ENCODE results near the gene TRIM8. TPM values are rescaled to one million over a fixed set of nuclear protein-coding genes. Genes with fewer than 3 reads are reported as not detected.

The TRIM8 gene
- total and polyA plus RNA-seq, 2 experiments from 2014 or later = 37.5 to 108 TPM

- Histone ChIP-seq H3K27me3 (replicated peaks; ENCODE audit: insufficient read depth) (no peaks in the 10 kb centered on the region), H3K4me1 (ENCODE audit: insufficient read depth) (peaks cover 8% of the 10 kb centered on the region), H2AFZ (no peak overlapping the region), H3K9me2 (ENCODE audit: insufficient read depth) (no peaks in the 10 kb centered on the region), H3K9me3 (ENCODE audit: low read depth) (no peaks in the 10 kb centered on the region), H3K4me3 (no peak overlapping the region), H3K36me3 (ENCODE audit: low read depth) (peaks cover 5% of the 10 kb centered on the region; the same call in 1 of the 2 replicates), H3K9ac (no peak overlapping the region), H3K4me2 (ENCODE audit: unreplicated experiment) (no peak overlapping the region), H3F3A (ENCODE audit: insufficient read depth) (no peaks in the 10 kb centered on the region), H4K20me1 (ENCODE audit: insufficient read depth) (no peaks in the 10 kb centered on the region), H3K79me2 (ENCODE audit: insufficient read depth) (peaks cover 16% of the 10 kb centered on the region), H3K27ac (no peak overlapping the region)
- 85 to 86% methylated on average over 3 of the region's 3 CpGs for WGBS, 2 experiments (ENCODE audit: low coverage in 1 of 2, low lambda C conversion rate in 2 of 2, missing lambda C conversion rate in 2 of 2)
- TF ChIP-seq EZH2 (IDR thresholded peaks at IDR 0.05; ENCODE audit: insufficient read depth, poor library complexity, severe bottlenecking) = no peak
- no peak for TF ChIP-seq EZH2phosphoT487 (IDR thresholded peaks at IDR 0.05; ENCODE audit: insufficient read depth, low read depth)
- in situ Hi-C loops (cut with MboI) = no loop called here
- DNase-seq = no peak
These were observed 57.0 kb downstream of the TRIM8 start for GRCh38 chr10:102701272-102701671.

GRCh38 chr10:102701796-102702195, 57.5 kb downstream of the TRIM8 start:
- TF ChIP-seq EZH2phosphoT487 (IDR thresholded peaks at IDR 0.05; ENCODE audit: insufficient read depth, low read depth) (no peak), EZH2 (IDR thresholded peaks at IDR 0.05; ENCODE audit: insufficient read depth, poor library complexity, severe bottlenecking) (no peak)
- no peaks in the 10 kb centered on the region for H3F3A ChIP-seq (ENCODE audit: insufficient read depth)
- H3K27me3 ChIP-seq (replicated peaks; ENCODE audit: insufficient read depth) = no peaks in the 10 kb centered on the region
- in situ Hi-C loops (cut with MboI) = no loop called here
- H3K79me2 ChIP-seq (ENCODE audit: insufficient read depth) = peaks cover 22% of the 10 kb centered on the region
- H3K9me2 ChIP-seq (ENCODE audit: insufficient read depth) = no peaks in the 10 kb centered on the region
- H3K4me3 ChIP-seq = no peak overlapping the region
- H3K4me2 ChIP-seq (ENCODE audit: unreplicated experiment) = no peak overlapping the region
- no peaks in the 10 kb centered on the region for H4K20me1 ChIP-seq (ENCODE audit: insufficient read depth)
- H3K4me1 ChIP-seq (ENCODE audit: insufficient read depth) = peaks cover 8% of the 10 kb centered on the region
- H3K36me3 ChIP-seq (ENCODE audit: low read depth) = peaks cover under 1% of the 10 kb centered on the region; the same call in 1 of the 2 replicates
- H3K9me3 ChIP-seq (ENCODE audit: low read depth) = no peaks in the 10 kb centered on the region
- H2AFZ ChIP-seq = no peak overlapping the region
- no peak overlapping the region for H3K9ac ChIP-seq
- DNase-seq = no peak
- no peak overlapping the region for H3K27ac ChIP-seq
- 98% methylated on average over 3 of the region's 3 CpGs for WGBS, 2 experiments (ENCODE audit: low coverage in 1 of 2, low lambda C conversion rate in 2 of 2, missing lambda C conversion rate in 2 of 2)

GRCh38 chr10:102702742-102703141, 58.5 kb downstream of the TRIM8 start:
- TF ChIP-seq EZH2 (IDR thresholded peaks at IDR 0.05; ENCODE audit: insufficient read depth, poor library complexity, severe bottlenecking) (no peak), EZH2phosphoT487 (IDR thresholded peaks at IDR 0.05; ENCODE audit: insufficient read depth, low read depth) (no peak)
- Histone ChIP-seq H3K9me3 (ENCODE audit: low read depth) (no peaks in the 10 kb centered on the region), H3K79me2 (ENCODE audit: insufficient read depth) (peaks cover 31% of the 10 kb centered on the region), H3K4me2 (ENCODE audit: unreplicated experiment) (no peak overlapping the region), H3K4me1 (ENCODE audit: insufficient read depth) (peaks cover 16% of the 10 kb centered on the region), H3F3A (ENCODE audit: insufficient read depth) (no peaks in the 10 kb centered on the region), H3K9ac (no peak overlapping the region), H3K36me3 (ENCODE audit: low read depth) (no peaks in the 10 kb centered on the region; the same call in 1 of the 2 replicates), H3K27ac (no peak overlapping the region), H2AFZ (no peak overlapping the region), H3K9me2 (ENCODE audit: insufficient read depth) (no peaks in the 10 kb centered on the region), H4K20me1 (ENCODE audit: insufficient read depth) (no peaks in the 10 kb centered on the region), H3K4me3 (no peak overlapping the region), H3K27me3 (replicated peaks; ENCODE audit: insufficient read depth) (no peaks in the 10 kb centered on the region)
- 73 to 77% methylated on average over 2 of the region's 2 CpGs for WGBS, 2 experiments (ENCODE audit: low coverage in 1 of 2, low lambda C conversion rate in 2 of 2, missing lambda C conversion rate in 2 of 2)
- in situ Hi-C loops (cut with MboI) = no loop called here
- DNase-seq = no peak

- no peaks in the 10 kb centered on the region for H3K9me3 ChIP-seq (ENCODE audit: low read depth)
- no peak overlapping the region for H3K4me3 ChIP-seq
- peak; percentile 38 for DNase-seq
- H2AFZ ChIP-seq = no peak overlapping the region
- H3K27me3 ChIP-seq (replicated peaks; ENCODE audit: insufficient read depth) = no peaks in the 10 kb centered on the region
- TF ChIP-seq EZH2phosphoT487 (IDR thresholded peaks at IDR 0.05; ENCODE audit: insufficient read depth, low read depth) (no peak), EZH2 (IDR thresholded peaks at IDR 0.05; ENCODE audit: insufficient read depth, poor library complexity, severe bottlenecking) (no peak)
- no peaks in the 10 kb centered on the region for H3F3A ChIP-seq (ENCODE audit: insufficient read depth)
- H3K4me1 ChIP-seq (ENCODE audit: insufficient read depth) = peaks cover 17% of the 10 kb centered on the region
- no peaks in the 10 kb centered on the region for H3K36me3 ChIP-seq (ENCODE audit: low read depth)
- no peak overlapping the region for H3K4me2 ChIP-seq (ENCODE audit: unreplicated experiment)
- peaks cover 51% of the 10 kb centered on the region for H3K79me2 ChIP-seq (ENCODE audit: insufficient read depth)
- H4K20me1 ChIP-seq (ENCODE audit: insufficient read depth) = peaks cover under 1% of the 10 kb centered on the region; the same call in 1 of the 2 replicates
- in situ Hi-C loops (cut with MboI) = no loop called here
- H3K27ac ChIP-seq = no peak overlapping the region
- no peak overlapping the region for H3K9ac ChIP-seq
- WGBS, 2 experiments (ENCODE audit: low coverage in 1 of 2, low lambda C conversion rate in 2 of 2, missing lambda C conversion rate in 2 of 2) = 63 to 65% methylated on average over 6 of the region's 6 CpGs
- H3K9me2 ChIP-seq (ENCODE audit: insufficient read depth) = no peaks in the 10 kb centered on the region
These were observed 60.6 kb downstream of the TRIM8 start for GRCh38 chr10:102704915-102705314.

- 80 to 81% methylated on average over 2 of the region's 2 CpGs for WGBS, 2 experiments (ENCODE audit: low coverage in 1 of 2, low lambda C conversion rate in 2 of 2, missing lambda C conversion rate in 2 of 2)
- no peak for TF ChIP-seq EZH2phosphoT487 (IDR thresholded peaks at IDR 0.05; ENCODE audit: insufficient read depth, low read depth)
- TF ChIP-seq EZH2 (IDR thresholded peaks at IDR 0.05; ENCODE audit: insufficient read depth, poor library complexity, severe bottlenecking) = no peak
- Histone ChIP-seq H3K36me3 (ENCODE audit: low read depth) (no peaks in the 10 kb centered on the region), H3K9ac (no peak overlapping the region), H4K20me1 (ENCODE audit: insufficient read depth) (peaks cover 3% of the 10 kb centered on the region; the same call in 1 of the 2 replicates), H3K9me2 (ENCODE audit: insufficient read depth) (no peaks in the 10 kb centered on the region), H3K4me1 (ENCODE audit: insufficient read depth) (peaks cover 23% of the 10 kb centered on the region), H3K4me3 (no peak overlapping the region), H3K4me2 (ENCODE audit: unreplicated experiment) (no peak overlapping the region), H3K79me2 (ENCODE audit: insufficient read depth) (peaks cover 57% of the 10 kb centered on the region), H2AFZ (no peak overlapping the region), H3K27ac (no peak overlapping the region), H3K9me3 (ENCODE audit: low read depth) (no peaks in the 10 kb centered on the region), H3F3A (ENCODE audit: insufficient read depth) (peaks cover 6% of the 10 kb centered on the region; the same call in 1 of the 2 replicates), H3K27me3 (replicated peaks; ENCODE audit: insufficient read depth) (no peaks in the 10 kb centered on the region)
- no peak for DNase-seq
- in situ Hi-C loops (cut with MboI) = no loop called here
These were observed 61.3 kb downstream of the TRIM8 start for GRCh38 chr10:102705531-102705930.

Other genes starting within 250 kb of the TRIM8 start
- gene NFKB2, start 248.8 kb upstream of the TRIM8 start, total RNA-seq (2014; rRNA removed; shearing (Covaris generic)) = 21.5 and 34.7 TPM in 2 replicates
- gene NFKB2, start 248.8 kb upstream of the TRIM8 start, polyA plus RNA-seq (2016; fragmentation: Nextera tagmentation; extraction: Ambion mirVana) = 5.7 and 6.7 TPM in 2 replicates
- 1.0 and 11.3 TPM in 2 replicates for gene PSD, start 225.7 kb upstream of the TRIM8 start, total RNA-seq (2014; rRNA removed; shearing (Covaris generic))
- gene PSD, start 225.7 kb upstream of the TRIM8 start, polyA plus RNA-seq (2016; fragmentation: Nextera tagmentation; extraction: Ambion mirVana) = 0.95 and 1.8 TPM in 2 replicates
- 23.1 and 23.6 TPM in 2 replicates for gene FBXL15, start 223.6 kb upstream of the TRIM8 start, total RNA-seq (2014; rRNA removed; shearing (Covaris generic))
- 17.7 and 19.8 TPM in 2 replicates for gene FBXL15, start 223.6 kb upstream of the TRIM8 start, polyA plus RNA-seq (2016; fragmentation: Nextera tagmentation; extraction: Ambion mirVana)
- 54.1 and 58.8 TPM in 2 replicates for gene CUEDC2, start 211.9 kb upstream of the TRIM8 start, total RNA-seq (2014; rRNA removed; shearing (Covaris generic))
- gene CUEDC2, start 211.9 kb upstream of the TRIM8 start, polyA plus RNA-seq (2016; fragmentation: Nextera tagmentation; extraction: Ambion mirVana) = 85.9 and 87.6 TPM in 2 replicates
- gene C10orf95, start 192.9 kb upstream of the TRIM8 start, total RNA-seq (2014; rRNA removed; shearing (Covaris generic)) = not detected in 2 replicates
- not detected in 2 replicates for gene C10orf95, start 192.9 kb upstream of the TRIM8 start, polyA plus RNA-seq (2016; fragmentation: Nextera tagmentation; extraction: Ambion mirVana)
- gene ACTR1A, start 141.8 kb upstream of the TRIM8 start, total RNA-seq (2014; rRNA removed; shearing (Covaris generic)) = 109 and 134 TPM in 2 replicates
- 127 and 134 TPM in 2 replicates for gene ACTR1A, start 141.8 kb upstream of the TRIM8 start, polyA plus RNA-seq (2016; fragmentation: Nextera tagmentation; extraction: Ambion mirVana)
- 3.1 and 3.7 TPM in 2 replicates for gene SUFU, start 140.5 kb upstream of the TRIM8 start, total RNA-seq (2014; rRNA removed; shearing (Covaris generic))
- gene SUFU, start 140.5 kb upstream of the TRIM8 start, polyA plus RNA-seq (2016; fragmentation: Nextera tagmentation; extraction: Ambion mirVana) = 5.0 and 5.5 TPM in 2 replicates
- 3.8 and 5.9 TPM in 2 replicates for gene ARL3, start 69.9 kb downstream of the TRIM8 start, total RNA-seq (2014; rRNA removed; shearing (Covaris generic))
- 22.7 and 24.1 TPM in 2 replicates for gene ARL3, start 69.9 kb downstream of the TRIM8 start, polyA plus RNA-seq (2016; fragmentation: Nextera tagmentation; extraction: Ambion mirVana)
- gene SFXN2, start 70.2 kb downstream of the TRIM8 start, total RNA-seq (2014; rRNA removed; shearing (Covaris generic)) = 0.51 and 1.1 TPM in 2 replicates
- gene SFXN2, start 70.2 kb downstream of the TRIM8 start, polyA plus RNA-seq (2016; fragmentation: Nextera tagmentation; extraction: Ambion mirVana) = 1.7 and 1.9 TPM in 2 replicates
- 42.7 and 57.4 TPM in 2 replicates for gene WBP1L, start 99.5 kb downstream of the TRIM8 start, total RNA-seq (2014; rRNA removed; shearing (Covaris generic))
- gene WBP1L, start 99.5 kb downstream of the TRIM8 start, polyA plus RNA-seq (2016; fragmentation: Nextera tagmentation; extraction: Ambion mirVana) = 21.1 and 23.0 TPM in 2 replicates
- gene CYP17A1, start 192.9 kb downstream of the TRIM8 start, total RNA-seq (2014; rRNA removed; shearing (Covaris generic)) = not detected in 2 replicates
- gene CYP17A1, start 192.9 kb downstream of the TRIM8 start, polyA plus RNA-seq (2016; fragmentation: Nextera tagmentation; extraction: Ambion mirVana) = not detected in 2 replicates
- gene BORCS7, start 209.8 kb downstream of the TRIM8 start, total RNA-seq (2014; rRNA removed; shearing (Covaris generic)) = 26.8 and 30.5 TPM in 2 replicates
- 33.2 and 37.8 TPM in 2 replicates for gene BORCS7, start 209.8 kb downstream of the TRIM8 start, polyA plus RNA-seq (2016; fragmentation: Nextera tagmentation; extraction: Ambion mirVana)
- 1.3 and 2.3 TPM in 2 replicates for gene AS3MT, start 225.0 kb downstream of the TRIM8 start, total RNA-seq (2014; rRNA removed; shearing (Covaris generic))
- gene AS3MT, start 225.0 kb downstream of the TRIM8 start, polyA plus RNA-seq (2016; fragmentation: Nextera tagmentation; extraction: Ambion mirVana) = 0.49 and 1.2 TPM in 2 replicates

Data from GM23248 (cell line).